ENCODE measurements around the gene C17orf75.

Gene C17orf75

DNA sequence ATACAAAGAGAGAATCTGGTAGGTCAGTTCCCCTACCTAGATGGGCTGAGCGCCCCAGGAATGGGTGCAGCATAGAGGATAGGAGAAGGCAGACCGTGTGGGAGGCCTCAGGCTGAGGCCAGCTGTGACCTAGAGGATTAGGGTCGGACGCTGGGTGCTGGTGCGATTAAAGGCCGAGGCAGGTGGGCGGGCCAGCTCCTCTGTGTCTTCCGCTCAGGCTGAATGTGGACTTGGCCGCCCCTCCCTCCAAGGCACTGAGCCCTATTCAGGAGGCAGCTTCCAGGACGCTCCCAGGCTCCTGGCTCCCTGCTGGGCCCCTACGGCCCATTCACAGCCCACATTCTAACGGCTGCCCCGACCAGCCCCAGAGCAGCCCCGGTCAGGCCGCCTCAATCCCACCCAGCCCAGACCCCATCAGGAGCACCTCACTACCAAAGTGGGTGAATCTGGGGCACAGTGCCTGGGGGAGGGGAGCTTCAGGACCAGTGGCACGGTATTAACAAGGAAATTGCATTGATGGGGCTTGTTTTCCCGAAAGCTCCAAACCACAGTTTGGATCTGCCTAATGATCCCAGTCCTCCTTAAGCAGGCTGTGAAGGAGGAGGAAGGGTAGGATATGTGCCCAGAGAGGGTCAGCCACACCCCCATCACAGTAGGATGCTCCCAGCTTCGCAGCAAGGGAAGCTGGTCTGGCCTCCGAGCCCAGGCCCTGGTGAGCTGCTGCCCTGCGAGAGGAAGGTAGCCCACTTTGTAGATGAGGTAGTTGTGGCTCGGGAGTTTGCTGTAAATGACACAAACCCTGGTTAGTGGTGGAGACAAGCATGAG, 61.9 kb downstream of the C17orf75 start:
- Mint-ChIP-seq H3K4me1 (no peaks in the 10 kb centered on the region), H3K27ac (no peak overlapping the region), H3K9me3 (no peaks in the 10 kb centered on the region), H3K4me3 (no peak overlapping the region), H3K27me3 (peaks cover 36% of the 10 kb centered on the region)
- DNase-seq (no peak), ATAC-seq (no peak)

DNA sequence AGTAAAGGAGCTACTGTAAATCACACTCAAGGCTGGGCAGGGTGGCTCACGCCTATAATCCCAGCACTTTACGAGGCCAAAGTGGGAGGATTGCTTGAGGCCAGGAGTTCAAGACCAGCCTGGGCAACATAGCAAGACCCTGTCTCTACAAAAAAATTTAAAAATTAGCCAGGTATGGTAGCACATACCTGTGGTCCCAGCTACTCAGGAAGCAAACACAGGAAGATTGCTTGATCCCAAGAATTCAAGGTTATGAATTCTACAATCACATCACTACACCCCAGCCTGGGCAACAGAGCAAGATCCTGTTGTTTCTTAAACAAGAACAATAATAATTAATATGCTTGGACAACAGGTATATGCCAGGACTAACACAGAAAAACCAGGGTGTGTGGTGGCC, 63.2 kb downstream of the C17orf75 start:
- H3K4me3 Mint-ChIP-seq: no peak overlapping the region

More for the DNA sequence above, 63.2 kb downstream of the C17orf75 start:
- DNase-seq (no peak), ATAC-seq (no peak)
- H3K4me1 Mint-ChIP-seq: no peaks in the 10 kb centered on the region
- H3K9me3 Mint-ChIP-seq: no peaks in the 10 kb centered on the region
- no peak overlapping the region for H3K27ac Mint-ChIP-seq
- peaks cover 30% of the 10 kb centered on the region for H3K27me3 Mint-ChIP-seq

All from stimulated activated naive CD8-positive, alpha-beta T cell treated with anti-CD3 and anti-CD28 coated beads, Interleukin-15, amount 100 ng/mL, for 72 hours (primary cell).